ENCODE data around the gene MUS81. TPM values are rescaled to one million over a fixed set of nuclear protein-coding genes. Genes with fewer than 3 reads are reported as not detected.

Gene MUS81
- total RNA-seq, 1 donor from 2014 or later: 83.1 TPM

DNA sequence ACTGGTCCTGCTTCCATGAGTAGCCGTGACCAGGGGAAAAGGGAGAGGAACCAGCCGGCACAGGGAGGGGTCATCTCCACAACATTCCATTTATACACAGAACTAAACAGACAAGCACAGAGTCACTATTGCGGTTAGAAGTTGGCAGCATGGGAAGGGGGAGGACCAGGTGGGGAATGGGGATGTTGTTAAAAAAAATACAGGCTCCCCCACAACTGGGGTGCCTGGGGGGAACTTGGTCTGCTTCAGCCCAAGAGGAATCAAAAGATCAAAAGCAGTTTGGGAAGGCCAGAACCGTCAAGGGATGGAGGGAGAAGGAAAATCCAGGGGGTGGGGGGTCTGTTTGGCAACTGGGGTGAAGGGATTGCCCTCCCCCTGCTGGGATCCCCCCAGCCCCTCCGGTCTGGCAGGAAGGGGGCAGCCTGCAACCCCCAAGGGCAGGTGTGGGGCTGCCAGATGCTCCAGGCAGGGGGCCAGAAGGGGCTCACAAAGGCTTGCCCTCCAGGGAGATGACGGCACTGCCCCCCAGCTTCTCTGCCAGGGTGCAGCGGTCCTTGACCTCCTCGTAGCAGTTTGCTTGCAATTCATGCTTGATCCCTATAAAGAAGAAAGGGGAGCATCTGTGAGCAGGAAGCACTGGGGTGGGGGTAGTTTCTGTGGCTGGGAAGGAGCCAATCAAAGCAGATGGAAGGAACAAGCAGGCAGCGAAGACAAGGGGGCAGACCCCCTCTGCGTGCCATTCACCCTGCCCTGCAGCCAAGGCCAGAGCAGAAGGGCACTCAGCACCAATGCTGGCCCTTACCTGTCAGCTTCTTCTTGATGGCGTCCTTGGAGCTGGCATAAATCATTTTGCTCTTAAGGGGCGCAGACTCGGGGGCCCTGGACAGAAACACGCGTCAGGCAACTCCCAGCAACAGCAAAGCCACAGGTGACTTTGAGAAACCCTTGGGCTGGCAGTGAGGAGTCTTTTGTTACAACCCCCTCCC is 5.1 kb upstream of the MUS81 start:
- intact Hi-C loops (cut with micrococcal nuclease): loop anchor here (5.0 kb wide), 2 partner anchors 197 to 283 kb away; partner anchors contain the start of genes FAM89B, SF3B2 and ZNRD2
- Mint-ChIP-seq H3K4me1 (peaks cover 54% of the 10 kb centered on the region), H3K36me3 (ENCODE audit: low read depth) (peaks cover 66% of the 10 kb centered on the region), H3K9me3 (no peaks in the 10 kb centered on the region), H3K27ac (peak overlapping the region; percentile 93), H3K4me3 (peak overlapping the region; percentile 92), H3K27me3 (no peaks in the 10 kb centered on the region)
- ATAC-seq (ENCODE audit: low read depth) (no peak), DNase-seq (no peak)
- CTCF ChIA-PET: no interaction called here
- POLR2A ChIA-PET: interaction anchor here (0.6 kb wide), 2 partner anchors 12 to 99 kb away, joined by 3 read pairs; no protein-coding TSS in a partner anchor
- TF ChIP-seq, protein P1, sequence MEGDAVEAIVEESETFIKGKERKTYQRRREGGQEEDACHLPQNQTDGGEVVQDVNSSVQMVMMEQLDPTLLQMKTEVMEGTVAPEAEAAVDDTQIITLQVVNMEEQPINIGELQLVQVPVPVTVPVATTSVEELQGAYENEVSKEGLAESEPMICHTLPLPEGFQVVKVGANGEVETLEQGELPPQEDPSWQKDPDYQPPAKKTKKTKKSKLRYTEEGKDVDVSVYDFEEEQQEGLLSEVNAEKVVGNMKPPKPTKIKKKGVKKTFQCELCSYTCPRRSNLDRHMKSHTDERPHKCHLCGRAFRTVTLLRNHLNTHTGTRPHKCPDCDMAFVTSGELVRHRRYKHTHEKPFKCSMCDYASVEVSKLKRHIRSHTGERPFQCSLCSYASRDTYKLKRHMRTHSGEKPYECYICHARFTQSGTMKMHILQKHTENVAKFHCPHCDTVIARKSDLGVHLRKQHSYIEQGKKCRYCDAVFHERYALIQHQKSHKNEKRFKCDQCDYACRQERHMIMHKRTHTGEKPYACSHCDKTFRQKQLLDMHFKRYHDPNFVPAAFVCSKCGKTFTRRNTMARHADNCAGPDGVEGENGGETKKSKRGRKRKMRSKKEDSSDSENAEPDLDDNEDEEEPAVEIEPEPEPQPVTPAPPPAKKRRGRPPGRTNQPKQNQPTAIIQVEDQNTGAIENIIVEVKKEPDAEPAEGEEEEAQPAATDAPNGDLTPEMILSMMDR (IDR thresholded peaks at IDR 0.05): no peak

DNA sequence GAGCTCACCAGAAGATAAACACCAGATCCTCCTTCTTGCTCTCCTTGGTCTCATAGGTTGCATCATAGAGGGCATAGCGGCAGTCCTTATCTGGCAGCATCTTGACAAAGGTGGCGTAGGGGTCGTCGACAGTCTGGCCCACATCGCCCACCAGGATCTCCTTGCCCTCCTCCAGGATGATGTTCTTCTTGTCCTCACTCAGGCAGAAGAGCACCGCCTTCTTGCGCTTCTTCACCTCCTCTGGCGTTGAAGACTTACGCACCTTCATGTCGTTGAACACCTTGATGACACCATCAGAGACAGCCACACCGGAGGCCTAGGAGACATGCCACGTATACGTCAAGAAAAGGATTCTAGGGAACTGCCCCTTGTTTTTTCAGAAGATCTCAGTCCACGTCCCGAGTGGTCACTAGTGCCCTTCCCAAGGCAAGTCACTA is 4.3 kb upstream of the MUS81 start:
- Mint-ChIP-seq H3K36me3 (ENCODE audit: low read depth) (peaks cover 66% of the 10 kb centered on the region), H3K4me1 (peaks cover 57% of the 10 kb centered on the region), H3K4me3 (peak overlapping the region; percentile 92), H3K9me3 (no peaks in the 10 kb centered on the region), H3K27me3 (no peaks in the 10 kb centered on the region), H3K27ac (peak overlapping the region; percentile 93)
- POLR2A ChIA-PET: interaction anchor here (0.6 to 6.0 kb wide), 5 partner anchors 13 to 242 kb away, joined by 3 to 113 read pairs (median 11); partner anchors contain the start of genes EFEMP2, MAP3K11, PCNX3 and SNX32
- ATAC-seq (ENCODE audit: low read depth): no peak
- intact Hi-C loops (cut with micrococcal nuclease): loop anchor here (5.0 kb wide), 2 partner anchors 196 to 284 kb away; partner anchors contain the start of genes FAM89B, SF3B2 and ZNRD2
- TF ChIP-seq, protein P1 (IDR thresholded peaks at IDR 0.05): no peak
- DNase-seq: no peak
- CTCF ChIA-PET: no interaction called here

DNA sequence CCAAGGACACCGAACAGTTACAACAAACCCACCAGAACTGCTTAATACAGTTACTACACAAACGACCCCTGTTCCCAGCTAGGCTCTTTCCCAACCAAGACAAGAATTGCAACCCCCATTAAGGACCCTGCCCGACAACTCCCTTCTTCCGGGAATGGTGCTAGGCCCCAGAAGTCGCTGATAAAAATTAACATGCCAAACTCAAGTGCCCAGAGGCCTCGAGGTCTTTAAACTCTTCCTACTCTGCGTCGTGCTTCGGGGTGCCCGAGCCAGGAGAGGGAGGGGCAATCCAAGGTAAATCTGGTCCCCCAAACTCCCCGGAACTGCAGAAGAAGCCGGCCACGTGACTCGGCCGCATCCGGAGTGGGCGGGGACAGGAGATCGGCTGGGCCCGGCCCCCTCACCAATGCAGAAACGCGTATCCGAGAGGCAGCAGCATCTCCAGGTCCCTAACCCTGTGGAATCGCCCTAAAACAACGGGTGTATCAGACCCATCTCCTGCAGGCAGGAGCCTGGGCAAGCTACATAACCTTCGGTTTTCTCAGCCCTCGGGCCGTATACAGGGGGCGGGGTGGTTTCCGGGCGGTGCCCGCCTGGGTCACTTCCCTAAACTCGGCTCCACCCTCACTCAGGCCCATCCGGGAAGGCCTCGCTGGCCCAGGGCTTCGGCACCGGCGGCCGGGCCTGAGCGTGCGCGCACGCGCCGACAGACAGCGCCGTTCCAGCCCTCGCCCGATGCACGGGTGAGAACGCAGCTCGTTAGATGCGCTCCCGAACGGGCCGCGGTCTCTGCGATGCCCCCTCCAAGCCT is 3.3 kb upstream of the MUS81 start:
- H3K27me3 Mint-ChIP-seq: no peaks in the 10 kb centered on the region
- H3K36me3 Mint-ChIP-seq (ENCODE audit: low read depth): peaks cover 58% of the 10 kb centered on the region
- ATAC-seq (ENCODE audit: low read depth): peak; percentile 22
- DNase-seq: peak; percentile 77
- H3K4me3 Mint-ChIP-seq: peak overlapping the region; percentile 92
- intact Hi-C loops (cut with micrococcal nuclease): loop anchor here (1.0 to 5.0 kb wide), 3 partner anchors 195 to 740 kb away; partner anchors contain the start of genes FAM89B, SF3B2, ZNHIT2 and ZNRD2
- no peaks in the 10 kb centered on the region for H3K9me3 Mint-ChIP-seq
- H3K27ac Mint-ChIP-seq: peak overlapping the region; percentile 93
- CTCF ChIA-PET: no interaction called here
- POLR2A ChIA-PET: interaction anchor here (0.6 to 7.1 kb wide), 16 partner anchors 8 to 1041 kb away, joined by 3 to 340 read pairs (median 4); partner anchors contain the start of genes AP5B1, CCDC85B, EFEMP2 and FIBP
- TF ChIP-seq, protein P1 (IDR thresholded peaks at IDR 0.05): no peak
- H3K4me1 Mint-ChIP-seq: peaks cover 66% of the 10 kb centered on the region

DNA sequence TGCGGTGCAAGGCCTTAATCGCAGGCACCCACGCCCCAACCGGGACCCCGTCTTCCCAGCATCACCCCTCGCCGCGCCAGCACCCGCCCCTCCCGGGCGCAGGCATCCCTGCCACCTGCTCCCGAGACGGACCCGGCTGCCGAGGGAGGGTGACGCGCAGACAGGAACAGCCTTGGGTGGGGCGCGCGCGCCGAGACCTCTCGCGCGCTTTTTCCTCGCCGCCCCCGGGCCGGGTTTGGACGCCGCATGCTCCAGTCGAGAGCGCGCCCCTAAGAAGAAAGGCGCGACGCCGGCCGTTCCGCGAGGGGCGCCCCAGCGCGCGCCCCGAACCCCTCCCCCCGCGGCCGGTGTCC is 2.8 kb upstream of the MUS81 start:
- ChIA-PET POLR2A (interaction anchor here (0.6 to 7.1 kb wide), 21 partner anchors 9 to 1079 kb away, joined by 3 to 340 read pairs (median 10); partner anchors contain the start of genes AP5B1, BANF1, CCDC85B and EFEMP2), CTCF (interaction anchor here (1.9 to 4.3 kb wide), 2 partner anchors 32 to 219 kb away, joined by 5 to 63 read pairs; partner anchors contain the start of genes CCDC85B, FIBP and SIPA1)
- peaks cover 55% of the 10 kb centered on the region for H3K36me3 Mint-ChIP-seq (ENCODE audit: low read depth)
- peaks cover 62% of the 10 kb centered on the region for H3K4me1 Mint-ChIP-seq
- intact Hi-C loops (cut with micrococcal nuclease): loop anchor here (1.0 to 5.0 kb wide), 3 partner anchors 195 to 740 kb away; partner anchors contain the start of genes FAM89B, SF3B2, ZNHIT2 and ZNRD2
- TF ChIP-seq, protein P1 (IDR thresholded peaks at IDR 0.05): no peak
- ATAC-seq (ENCODE audit: low read depth) (no peak), DNase-seq (peak; percentile 69)
- peak overlapping the region; percentile 93 for H3K27ac Mint-ChIP-seq
- H3K9me3 Mint-ChIP-seq: no peaks in the 10 kb centered on the region
- H3K4me3 Mint-ChIP-seq: peak overlapping the region; percentile 92
- H3K27me3 Mint-ChIP-seq: no peaks in the 10 kb centered on the region

All from activated B cell treated with CpG ODN at 0.5 μM for 24 hours (primary cell).